Cerebellar cortex (tissue), 1 donor: ENCODE data around the gene USP53.
"Not testable (repeated sequence)": the region's sequence is repeated elsewhere in the genome, so short reads cannot be mapped to it uniquely, and the experiment has no call there.

ENCODE experiments used
- DNase-seq: peaks from one replicate; pipeline ENCODE4 v3.0.0-alpha.2; 2015; ENCODE audit warnings: low spot score

The USP53 gene

GRCh38 chr4:119229908-119230687 is 17.6 kb downstream of the USP53 start:
- DNase-seq = no peak

GRCh38 chr4:119231491-119231890 is 19.0 kb downstream of the USP53 start:
- no peak for DNase-seq

- no peak for DNase-seq
Observed at GRCh38 chr4:119232286-119232685, 19.8 kb downstream of the USP53 start.

- DNase-seq = no peak
Observed at GRCh38 chr4:119233191-119233590, 20.7 kb downstream of the USP53 start.

GRCh38 chr4:119233750-119234149 is 21.2 kb downstream of the USP53 start:
- DNase-seq = no peak

- DNase-seq = no peak
Observed at GRCh38 chr4:119237201-119237600, 24.7 kb downstream of the USP53 start.

GRCh38 chr4:119237642-119238041 is 25.1 kb downstream of the USP53 start:
- no peak for DNase-seq

- DNase-seq = no peak
Observed at GRCh38 chr4:119238068-119238722, 25.7 kb downstream of the USP53 start.

GRCh38 chr4:119240128-119240527 is 27.6 kb downstream of the USP53 start:
- no peak for DNase-seq

GRCh38 chr4:119240568-119240967 is 28.1 kb downstream of the USP53 start:
- no peak for DNase-seq

GRCh38 chr4:119242417-119242816 is 29.9 kb downstream of the USP53 start:
- no peak for DNase-seq

GRCh38 chr4:119243868-119244267 is 31.4 kb downstream of the USP53 start:
- DNase-seq = no peak

- DNase-seq = no peak
Observed at GRCh38 chr4:119244344-119244743, 31.8 kb downstream of the USP53 start.

GRCh38 chr4:119244832-119245231 is 32.3 kb downstream of the USP53 start:
- no peak for DNase-seq

- peak; percentile 55 for DNase-seq
Observed at GRCh38 chr4:119246177-119246733, 33.7 kb downstream of the USP53 start.

GRCh38 chr4:119251037-119251436 is 38.5 kb downstream of the USP53 start:
- not testable (repeated sequence) for DNase-seq

- not testable (repeated sequence) for DNase-seq
Observed at GRCh38 chr4:119255223-119255622, 42.7 kb downstream of the USP53 start.

GRCh38 chr4:119260528-119260927 is 48.0 kb downstream of the USP53 start:
- DNase-seq = no peak

GRCh38 chr4:119261986-119262385 is 49.5 kb downstream of the USP53 start:
- DNase-seq = no peak

GRCh38 chr4:119264743-119265142 is 52.2 kb downstream of the USP53 start:
- DNase-seq = no peak

GRCh38 chr4:119266153-119266552 is 53.6 kb downstream of the USP53 start:
- DNase-seq = no peak

GRCh38 chr4:119268466-119268865 is 56.0 kb downstream of the USP53 start:
- no peak for DNase-seq

GRCh38 chr4:119271361-119272085 is 59.0 kb downstream of the USP53 start:
- DNase-seq = no peak
